Urinary bladder (tissue), 4 donors: ENCODE data around the gene ACSF3. TPM values are rescaled to one million over a fixed set of nuclear protein-coding genes. Genes with fewer than 3 reads are reported as not detected.
"Not testable (repeated sequence)": the region's sequence is repeated elsewhere in the genome, so short reads cannot be mapped to it uniquely, and the experiment has no call there.

Experiments used
- DNase-seq: peaks from one replicate; pipeline ENCODE4 v3.0.0-alpha.2; 2015; ENCODE audit errors: extremely low spot score
- H3K27ac ChIP-seq: one replicate; pipeline ENCODE4 v1.5.1; 2013; ENCODE audit warnings: low read depth, mild to moderate bottlenecking, moderate library complexity
- H3K36me3 ChIP-seq: one replicate; pipeline ENCODE4 v1.6.1; 2013; ENCODE audit warnings: mild to moderate bottlenecking, moderate library complexity; ENCODE audit not compliant: insufficient read depth
- H3K4me1 ChIP-seq: one replicate; pipeline ENCODE4 v1.6.1; 2013; ENCODE audit warnings: mild to moderate bottlenecking, moderate library complexity; ENCODE audit not compliant: insufficient read depth
- H3K4me3 ChIP-seq: one replicate; pipeline ENCODE4 v1.5.1; 2013; ENCODE audit warnings: low read depth, low read length
- WGBS: extraction: QIAGEN DNeasy Blood & Tissue Kit; methylation state at CpG from one replicate; pipeline ENCODE4 v1.1.7; 2013; 5-methylcytosine and 5-hydroxymethylcytosine counted together
- polyA plus RNA-seq: library from polyadenylated mRNA; stranded (reverse); fragments of 200-250 nt; gene quantifications from one replicate; pipeline ENCODE4 v1.2.3, GENCODE V29; 2013
- total RNA-seq: library from RNA; depleted of rRNA; stranded (reverse); fragments of >200 nt; gene quantifications from one replicate; pipeline ENCODE4 v1.2.3, GENCODE V29; 2014
- donor health status: healthy with polysubstance abuse.
- donor health status: healthy.

Gene ACSF3
- total and polyA plus RNA-seq, 2 donors: 19.1 to 19.7 TPM

DNA sequence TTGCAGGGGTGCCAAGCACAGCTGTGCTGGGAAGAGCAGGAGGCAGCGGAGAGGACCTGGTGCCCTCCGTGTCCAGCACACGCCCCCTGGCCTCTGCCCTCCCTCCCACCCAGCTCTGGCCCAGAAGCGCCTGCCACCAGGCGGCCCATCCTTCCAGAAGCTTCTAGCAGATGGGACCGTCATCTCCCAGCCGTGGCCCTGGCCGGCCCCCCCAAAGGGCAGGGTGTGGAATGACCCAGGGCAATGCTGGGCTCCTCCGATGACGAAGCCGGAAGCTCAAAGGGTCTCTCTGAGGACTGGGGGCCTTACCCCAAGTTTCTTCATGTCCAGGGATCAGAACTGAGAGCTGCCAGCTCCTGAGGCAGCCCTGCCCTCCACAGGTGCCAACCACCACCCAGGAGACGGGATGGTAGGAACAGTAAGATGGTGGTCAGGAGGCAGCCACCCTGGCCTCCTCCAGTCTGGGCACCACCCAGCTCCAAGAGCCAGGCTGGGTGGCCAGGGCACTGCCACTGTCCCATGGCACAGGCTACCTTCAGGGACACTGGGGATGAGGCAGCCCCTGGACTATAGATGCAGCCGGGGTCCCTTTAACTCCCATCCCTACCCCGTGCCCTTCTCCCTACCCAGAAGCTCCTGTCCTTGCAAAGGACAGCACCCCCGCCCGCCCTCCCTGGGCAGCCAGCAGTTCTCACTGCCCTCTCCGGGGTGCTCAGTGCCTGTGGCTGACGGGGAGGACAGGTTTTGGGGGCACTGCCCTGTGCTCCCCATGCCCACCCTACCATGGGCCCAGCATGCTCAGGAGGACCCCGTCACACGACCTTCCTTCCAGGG lies 71.4 kb downstream of the ACSF3 start:
- DNase-seq: no peak
- 73% methylated on average over 20 of the region's 20 CpGs for WGBS
- Histone ChIP-seq H3K36me3 (no peaks in the 10 kb centered on the region), H3K4me1 (no peaks in the 10 kb centered on the region), H3K4me3 (no peak overlapping the region), H3K27ac (no peak overlapping the region)

DNA sequence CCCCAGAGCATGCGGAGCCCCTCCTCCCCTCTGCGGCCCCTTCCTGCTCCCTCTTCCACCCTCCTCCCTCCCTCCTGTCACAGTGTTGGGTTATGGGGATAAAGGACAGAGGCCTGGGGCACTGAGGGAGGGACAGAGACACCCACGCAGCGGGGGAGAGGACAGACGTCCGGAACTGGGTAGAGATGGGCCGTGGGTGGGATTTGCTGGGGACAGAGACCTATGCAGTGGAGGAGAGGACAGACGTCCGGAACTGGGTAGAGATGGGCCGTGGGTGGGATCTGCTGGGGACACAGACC lies 72.0 kb downstream of the ACSF3 start:
- not testable (repeated sequence) for H3K36me3 ChIP-seq, H3K27ac ChIP-seq, H3K4me1 ChIP-seq, DNase-seq, H3K4me3 ChIP-seq
- WGBS: 54% methylated on average over 10 of the region's 10 CpGs

DNA sequence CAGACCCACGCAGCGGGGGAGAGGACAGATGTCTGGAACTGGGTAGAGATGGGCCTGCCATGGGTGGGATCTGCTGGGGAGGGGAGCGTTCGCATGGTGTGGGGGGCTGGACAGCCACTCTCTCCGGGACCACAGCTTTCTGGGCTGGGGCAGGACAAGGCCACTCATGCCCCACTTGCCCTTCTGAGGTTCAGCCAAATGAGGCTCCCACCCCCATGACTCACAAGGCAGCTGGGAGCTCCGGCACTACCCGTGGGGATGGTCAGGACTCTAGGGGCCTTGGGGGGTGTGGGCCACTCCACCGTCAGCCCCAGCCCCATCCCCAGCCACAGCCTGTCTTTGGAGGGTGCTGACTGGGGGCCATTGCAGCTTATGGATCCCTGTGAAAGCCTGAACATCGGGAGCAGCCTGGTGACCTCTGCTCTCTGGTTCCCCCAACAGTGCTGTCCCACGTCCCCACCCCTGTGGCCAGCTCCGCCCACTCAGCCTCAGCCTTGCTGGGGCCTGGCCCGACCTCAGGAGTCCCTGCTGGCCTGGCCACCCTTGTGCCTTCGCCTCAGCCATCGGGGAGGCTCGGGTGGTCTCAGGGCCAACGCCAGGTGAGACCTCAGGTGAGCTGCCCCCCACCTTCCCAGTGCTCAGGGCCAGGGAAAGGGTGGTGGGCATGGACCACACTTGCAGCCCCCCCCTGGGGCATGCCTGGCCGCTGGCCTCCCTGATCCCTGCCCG lies 73.2 kb downstream of the ACSF3 start:
- Histone ChIP-seq H3K36me3 (no peaks in the 10 kb centered on the region), H3K4me3 (no peak overlapping the region), H3K4me1 (no peaks in the 10 kb centered on the region), H3K27ac (no peak overlapping the region)
- 63% methylated on average over 18 of the region's 18 CpGs for WGBS
- no peak for DNase-seq

DNA sequence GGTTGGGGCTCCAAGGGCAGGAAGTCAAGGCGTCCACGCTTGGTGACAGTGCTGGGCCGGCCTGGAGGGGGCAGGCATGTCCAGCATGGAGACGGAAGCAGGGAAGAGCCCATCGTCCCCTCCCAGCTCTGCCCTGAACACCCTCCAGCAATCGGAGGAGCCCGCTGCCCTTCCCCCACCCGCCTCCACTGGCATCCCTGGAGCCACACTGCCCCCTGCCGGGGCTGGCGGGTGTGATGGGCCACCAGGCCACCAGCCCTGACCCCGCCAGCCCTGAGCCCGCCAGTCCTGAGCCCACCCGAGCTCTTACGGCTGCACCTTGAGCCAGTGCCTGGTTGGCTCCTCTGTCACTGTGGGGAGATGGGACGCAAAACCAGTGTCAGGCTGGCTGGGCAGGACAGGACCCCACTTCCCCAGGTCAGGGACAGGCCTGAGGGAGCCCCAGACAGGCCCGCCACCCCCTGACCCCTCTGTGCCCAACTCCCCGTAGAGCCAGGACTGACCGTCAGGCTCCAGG lies 73.8 kb downstream of the ACSF3 start:
- no peaks in the 10 kb centered on the region for H3K36me3 ChIP-seq
- H3K4me1 ChIP-seq: no peaks in the 10 kb centered on the region
- H3K27ac ChIP-seq: no peak overlapping the region
- WGBS: 16% methylated on average over 18 of the region's 18 CpGs
- no peak overlapping the region for H3K4me3 ChIP-seq
- no peak for DNase-seq

DNA sequence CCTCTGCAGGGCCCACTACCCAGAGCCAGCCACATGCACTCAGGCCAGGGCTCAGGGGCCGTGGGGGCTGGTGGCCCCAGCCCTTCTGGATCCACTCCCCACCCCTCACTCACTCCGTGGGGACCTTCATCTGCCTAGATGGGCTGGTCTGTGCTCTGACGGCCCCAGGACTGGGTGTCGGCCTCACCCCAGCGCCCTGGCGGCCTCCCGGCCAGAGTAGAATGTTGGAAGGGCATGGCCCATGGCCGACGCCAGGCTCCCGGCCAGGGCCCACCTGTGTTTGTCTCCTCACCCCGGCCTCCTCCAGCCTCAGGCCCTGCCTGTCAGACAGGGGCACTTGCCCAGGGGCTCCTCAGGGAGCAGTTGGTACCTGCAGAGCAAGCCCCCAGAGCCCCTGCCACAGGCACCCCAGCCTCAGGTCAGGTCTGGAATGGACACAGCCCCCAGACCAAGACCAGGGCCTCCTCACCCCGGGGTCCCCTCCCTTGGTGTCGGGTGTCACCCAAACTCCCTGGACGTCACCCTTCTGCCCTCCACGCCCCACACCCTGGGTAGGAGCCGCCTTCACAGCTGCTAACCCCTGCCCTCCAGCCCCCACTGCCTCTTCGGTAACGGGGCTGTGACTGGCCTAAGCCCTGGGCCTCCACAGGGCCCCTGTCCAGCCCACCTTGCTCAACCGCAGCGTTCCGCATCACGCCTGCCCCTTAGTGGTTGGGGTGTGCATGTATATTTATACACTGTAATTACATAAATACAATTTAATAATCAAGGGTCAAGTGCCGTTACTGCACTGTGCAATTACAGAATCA lies 74.9 kb downstream of the ACSF3 start:
- no peak for DNase-seq
- no peaks in the 10 kb centered on the region for H3K36me3 ChIP-seq
- 65% methylated on average over 23 of the region's 23 CpGs for WGBS
- no peak overlapping the region for H3K4me3 ChIP-seq
- H3K4me1 ChIP-seq: no peaks in the 10 kb centered on the region
- H3K27ac ChIP-seq: no peak overlapping the region

DNA sequence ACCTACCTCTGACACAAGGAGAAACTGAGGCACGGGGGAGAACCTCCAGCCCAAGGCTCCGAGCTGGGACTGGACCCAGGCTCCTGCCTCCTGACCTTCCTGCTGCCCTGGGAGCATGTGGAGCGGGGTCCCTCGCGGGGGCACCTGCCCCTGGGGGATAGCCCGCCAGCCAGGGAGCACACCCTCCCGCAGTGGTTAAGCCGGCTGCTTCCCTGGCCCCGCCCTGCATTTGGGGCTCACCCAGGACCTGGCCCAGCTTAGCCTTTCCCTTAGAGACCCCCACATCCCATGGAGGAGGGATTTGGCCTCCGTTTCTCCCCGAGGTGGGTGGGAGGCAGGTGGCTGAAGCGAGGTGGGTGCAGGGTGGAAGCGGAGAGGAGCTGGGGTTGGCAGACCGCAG lies 76.1 kb downstream of the ACSF3 start:
- H3K4me3 ChIP-seq: no peak overlapping the region
- no peaks in the 10 kb centered on the region for H3K4me1 ChIP-seq
- DNase-seq: no peak
- WGBS: 71% methylated on average over 14 of the region's 14 CpGs
- no peak overlapping the region for H3K27ac ChIP-seq
- H3K36me3 ChIP-seq: no peaks in the 10 kb centered on the region

DNA sequence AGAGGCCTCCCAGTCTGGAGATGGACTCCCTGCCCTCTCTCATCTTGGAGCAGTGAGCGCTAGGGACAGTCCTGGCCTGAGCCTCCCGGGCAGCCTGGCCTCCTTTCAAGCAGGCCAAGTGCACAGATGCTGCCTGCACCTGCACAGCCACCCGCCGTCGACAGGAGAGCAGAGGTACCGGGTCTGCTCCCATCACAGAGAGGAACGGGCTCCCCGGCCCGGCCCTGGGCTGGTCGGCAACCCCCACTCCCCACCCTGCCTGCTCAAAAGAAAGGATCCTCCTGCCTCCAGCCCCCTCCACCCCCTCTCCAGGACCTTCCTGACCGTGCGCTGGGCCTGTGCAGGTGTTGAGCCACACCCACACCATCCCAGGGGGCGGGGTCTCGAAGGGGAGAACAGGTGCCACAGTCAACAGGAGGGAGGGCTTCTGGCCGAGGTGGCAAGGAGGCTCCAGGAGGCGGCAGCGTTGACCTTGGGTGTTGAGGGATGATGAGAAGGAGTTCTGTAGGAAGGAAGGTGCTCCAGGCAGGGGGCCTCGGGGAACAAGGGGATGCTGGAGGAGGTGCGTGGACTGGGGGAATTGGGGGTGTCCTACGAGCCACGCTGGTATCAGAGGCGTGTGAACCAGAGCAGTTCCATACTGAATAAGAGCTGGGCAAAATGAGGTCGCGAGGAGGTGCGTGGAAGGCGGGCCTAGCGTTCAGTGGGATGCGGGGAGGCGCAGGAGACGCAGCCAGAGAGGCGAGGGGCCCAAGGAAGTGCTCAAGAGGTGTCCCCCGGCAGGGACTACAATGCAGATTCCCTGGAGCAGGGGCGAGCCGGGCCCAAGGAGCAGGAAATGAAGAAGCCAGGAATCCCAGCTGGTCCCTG lies 76.9 kb downstream of the ACSF3 start:
- DNase-seq: no peak
- WGBS: 15% methylated on average over 34 of the region's 34 CpGs
- no peak overlapping the region for H3K27ac ChIP-seq

DNA sequence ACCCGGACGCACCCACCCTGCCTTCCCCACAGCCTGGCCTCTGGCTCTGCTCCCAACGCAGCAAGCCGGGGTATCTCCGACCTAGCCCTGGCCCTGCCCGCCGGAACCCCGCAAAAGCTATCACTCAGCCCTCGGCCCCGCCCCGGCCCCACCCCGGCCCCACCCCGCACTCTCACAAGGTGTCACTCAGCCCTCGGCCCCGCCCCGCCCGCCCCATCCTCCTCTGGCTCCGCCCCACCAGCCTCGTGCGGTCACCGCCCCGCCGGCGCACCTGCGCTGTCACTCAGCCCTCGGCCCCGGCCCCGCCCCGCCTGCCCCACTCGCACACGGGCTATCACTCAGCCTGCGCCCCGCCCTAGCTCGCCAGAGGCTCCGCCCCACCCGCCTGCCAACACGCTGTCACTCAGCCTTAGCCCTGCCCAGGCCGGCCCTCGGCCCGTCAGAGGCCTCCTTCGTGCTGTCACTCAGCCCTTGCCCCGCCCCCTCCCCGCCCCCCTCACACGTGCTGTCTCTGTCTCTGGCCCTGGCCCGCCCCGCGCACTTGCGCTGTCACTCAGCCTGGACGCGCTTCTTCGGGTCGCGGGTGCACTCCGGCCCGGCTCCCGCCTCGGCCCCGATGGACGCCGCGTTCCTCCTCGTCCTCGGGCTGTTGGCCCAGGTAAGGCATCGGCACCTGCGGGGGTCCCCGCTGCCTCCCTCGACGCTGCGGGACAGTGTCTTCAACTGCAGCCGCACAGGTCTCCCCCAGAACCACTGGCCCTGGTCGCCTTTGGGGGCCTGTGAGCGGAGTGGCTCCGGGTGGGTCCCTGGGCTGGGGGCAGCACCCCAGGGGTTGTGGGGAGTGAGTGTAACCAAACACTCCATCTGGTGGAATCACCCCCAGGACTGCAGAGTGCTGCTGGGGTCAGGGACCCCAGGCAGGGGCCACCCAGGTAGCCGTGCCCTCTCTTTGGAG lies 77.8 kb downstream of the ACSF3 start, which contains the start of gene CDH15:
CDH15 (plus strand) TSS at position 533 of the 955 bp plus-strand sequence; CDS start at position 617, 84 bp downstream.
- Histone ChIP-seq H3K4me3 (no peak within 1 kb of the TSS), H3K27ac (no peak within 1 kb of the TSS)

More for the DNA sequence above, 76.9 kb downstream of the ACSF3 start:
- no peaks in the 10 kb centered on the region for H3K36me3 ChIP-seq
- H3K4me1 ChIP-seq: no peaks in the 10 kb centered on the region
- no peak overlapping the region for H3K4me3 ChIP-seq

DNA sequence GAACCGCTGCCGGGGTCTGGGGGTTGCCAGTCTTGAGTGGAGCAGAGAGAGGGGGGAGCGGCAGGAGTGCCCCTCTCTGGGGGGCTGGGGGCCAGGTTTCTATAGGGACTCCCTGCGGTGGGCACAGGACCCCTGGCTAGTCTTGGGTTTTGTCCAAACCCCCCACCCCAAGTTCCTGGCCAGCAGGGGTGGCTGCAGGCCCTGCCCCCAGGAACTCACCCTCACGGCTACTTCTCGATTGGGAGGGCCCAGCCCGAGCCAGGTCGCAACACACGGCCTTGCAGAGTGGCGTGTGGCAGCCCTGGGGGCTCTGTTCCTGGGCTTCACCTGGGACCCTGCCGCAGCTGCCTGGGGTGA lies 78.5 kb downstream of the ACSF3 start:
- H3K4me1 ChIP-seq: no peaks in the 10 kb centered on the region
- DNase-seq: no peak
- H3K4me3 ChIP-seq: no peak overlapping the region
- H3K27ac ChIP-seq: no peak overlapping the region
- 84% methylated on average over 11 of the region's 11 CpGs for WGBS
- H3K36me3 ChIP-seq: no peaks in the 10 kb centered on the region

More for the DNA sequence above, 77.8 kb downstream of the ACSF3 start, which contains the start of gene CDH15:
- WGBS: 8% methylated on average over 72 of the region's 74 CpGs
- no peaks in the 10 kb centered on the region for H3K4me1 ChIP-seq
- H3K36me3 ChIP-seq: no peaks in the 10 kb centered on the region
- DNase-seq: peak; percentile 66

DNA sequence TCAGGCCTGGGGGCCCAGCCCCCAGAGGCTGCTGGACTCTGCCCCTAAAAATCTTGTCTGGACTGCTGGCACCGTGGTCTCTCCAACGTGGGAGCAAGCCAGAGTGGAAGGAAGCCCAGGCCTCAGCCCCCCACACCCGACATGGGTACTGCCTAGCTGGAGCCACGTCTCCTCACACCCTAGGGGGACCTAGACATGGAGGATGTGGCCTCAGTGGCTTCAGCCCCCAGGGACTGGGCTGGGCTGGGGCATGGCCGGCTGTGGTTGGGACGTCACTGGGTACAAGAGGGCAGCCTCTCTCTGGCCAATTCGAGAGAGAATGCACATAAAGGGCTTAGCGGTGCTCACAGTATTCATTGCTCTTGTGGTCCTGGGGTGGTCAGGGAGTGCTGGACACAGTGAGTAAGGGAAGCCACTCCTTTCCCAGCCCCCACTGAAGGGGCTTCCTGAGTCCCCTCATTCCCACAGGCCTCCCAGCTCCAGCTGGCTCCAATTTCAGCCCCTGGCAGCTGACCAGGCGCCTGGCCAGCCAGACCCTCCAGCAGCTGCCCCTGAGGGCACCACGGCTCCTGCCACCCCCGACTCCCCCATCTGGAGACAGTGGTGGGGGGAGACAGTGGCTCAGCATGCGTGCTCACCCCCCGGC lies 79.0 kb downstream of the ACSF3 start:
- Histone ChIP-seq H3K4me3 (no peak overlapping the region), H3K27ac (no peak overlapping the region), H3K4me1 (no peaks in the 10 kb centered on the region), H3K36me3 (no peaks in the 10 kb centered on the region)
- DNase-seq: no peak
- 57% methylated on average over 13 of the region's 13 CpGs for WGBS

DNA sequence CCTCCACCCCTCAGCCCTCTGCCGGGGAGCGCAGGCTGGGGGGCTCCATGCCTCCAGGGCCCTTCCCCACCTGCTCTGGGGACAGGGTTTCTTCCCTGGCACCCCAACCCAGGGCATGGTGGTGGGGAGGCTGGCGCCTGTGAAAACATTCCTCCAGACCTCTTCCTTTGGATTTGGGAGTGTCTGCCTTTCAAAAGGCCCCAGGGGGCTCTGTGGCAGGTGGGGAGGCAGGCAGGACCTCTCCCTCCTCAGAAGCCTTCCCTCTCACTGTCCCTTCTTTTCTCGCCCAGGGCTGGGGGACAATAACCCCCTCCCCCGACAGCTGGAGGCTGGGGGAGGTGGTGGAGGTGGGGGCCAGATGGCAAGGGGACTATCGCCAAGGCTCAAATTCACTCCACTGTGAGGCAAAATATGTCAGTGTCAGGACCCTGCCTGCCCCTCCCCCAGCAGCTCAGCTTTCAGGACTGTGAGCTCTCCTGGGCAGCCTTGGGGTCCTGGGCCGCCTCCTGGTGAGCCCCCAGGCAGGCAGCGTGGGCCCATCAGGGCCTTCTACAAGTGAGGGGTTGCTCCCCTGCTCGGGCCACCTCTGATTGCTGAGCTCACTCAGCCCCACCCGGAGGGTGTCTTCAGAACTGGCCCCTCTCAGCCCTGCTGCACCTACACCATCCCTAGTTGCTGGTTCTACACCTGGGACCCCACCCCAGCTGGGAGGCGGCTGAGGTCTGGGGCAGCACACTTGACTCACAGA lies 79.7 kb downstream of the ACSF3 start:
- Histone ChIP-seq H3K27ac (no peak overlapping the region), H3K36me3 (no peaks in the 10 kb centered on the region), H3K4me3 (no peak overlapping the region), H3K4me1 (no peaks in the 10 kb centered on the region)
- DNase-seq: no peak
- 60% methylated on average over 11 of the region's 11 CpGs for WGBS
